ENCODE data around the gene DSG4.

Gene DSG4

GRCh38 chr18:31429623-31430022, 53.0 kb downstream of the DSG4 start:
- Histone ChIP-seq H4K20me1 (ENCODE audit: control insufficient read depth, insufficient read depth, low read depth, low read length) (no peaks in the 10 kb centered on the region), H3K4me1 (ENCODE audit: control insufficient read depth, low read length) (no peaks in the 10 kb centered on the region), H3F3A (ENCODE audit: control insufficient read depth, insufficient read depth) (no peaks in the 10 kb centered on the region), H3K4me2 (ENCODE audit: low read length) (no peak overlapping the region), H3K27ac (ENCODE audit: low read depth, low read length) (no peak overlapping the region), H3K4me3 (ENCODE audit: low read length) (no peak overlapping the region), H3K79me2 (ENCODE audit: control insufficient read depth, low read length) (no peaks in the 10 kb centered on the region), H3K27me3 (ENCODE audit: control insufficient read depth, low read length) (no peaks in the 10 kb centered on the region), H3K36me3 (ENCODE audit: control insufficient read depth, low read length) (no peaks in the 10 kb centered on the region), H3K9me3 (ENCODE audit: control insufficient read depth, insufficient read depth, low read length) (no peaks in the 10 kb centered on the region), H3K9me2 (replicated peaks; ENCODE audit: control insufficient read depth, low read length) (no peaks in the 10 kb centered on the region)
- TF ChIP-seq EZH2phosphoT487 (IDR thresholded peaks at IDR 0.05; ENCODE audit: borderline replicate concordance, low read length) (no peak), CTCF (IDR thresholded peaks at IDR 0.05; ENCODE audit: low read depth, low read length, poor library complexity, severe bottlenecking) (no peak)

GRCh38 chr18:31430072-31430471, 53.5 kb downstream of the DSG4 start:
- Histone ChIP-seq H3K9me3 (ENCODE audit: control insufficient read depth, insufficient read depth, low read length) (no peaks in the 10 kb centered on the region), H3K27ac (ENCODE audit: low read depth, low read length) (no peak overlapping the region), H3K79me2 (ENCODE audit: control insufficient read depth, low read length) (no peaks in the 10 kb centered on the region), H3K4me2 (ENCODE audit: low read length) (no peak overlapping the region), H3K27me3 (ENCODE audit: control insufficient read depth, low read length) (no peaks in the 10 kb centered on the region), H3K36me3 (ENCODE audit: control insufficient read depth, low read length) (no peaks in the 10 kb centered on the region), H3K9me2 (replicated peaks; ENCODE audit: control insufficient read depth, low read length) (no peaks in the 10 kb centered on the region), H4K20me1 (ENCODE audit: control insufficient read depth, insufficient read depth, low read depth, low read length) (no peaks in the 10 kb centered on the region), H3K4me3 (ENCODE audit: low read length) (no peak overlapping the region), H3K4me1 (ENCODE audit: control insufficient read depth, low read length) (no peaks in the 10 kb centered on the region), H3F3A (ENCODE audit: control insufficient read depth, insufficient read depth) (no peaks in the 10 kb centered on the region)
- no peak for TF ChIP-seq EZH2phosphoT487 (IDR thresholded peaks at IDR 0.05; ENCODE audit: borderline replicate concordance, low read length)
- TF ChIP-seq CTCF (IDR thresholded peaks at IDR 0.05; ENCODE audit: low read depth, low read length, poor library complexity, severe bottlenecking) = no peak

- H3K4me2 ChIP-seq (ENCODE audit: low read length) = no peak overlapping the region
- no peaks in the 10 kb centered on the region for H3K36me3 ChIP-seq (ENCODE audit: control insufficient read depth, low read length)
- no peaks in the 10 kb centered on the region for H3F3A ChIP-seq (ENCODE audit: control insufficient read depth, insufficient read depth)
- no peak overlapping the region for H3K4me3 ChIP-seq (ENCODE audit: low read length)
- H4K20me1 ChIP-seq (ENCODE audit: control insufficient read depth, insufficient read depth, low read depth, low read length) = no peaks in the 10 kb centered on the region
- no peak for TF ChIP-seq CTCF (IDR thresholded peaks at IDR 0.05; ENCODE audit: low read depth, low read length, poor library complexity, severe bottlenecking)
- no peak for TF ChIP-seq EZH2phosphoT487 (IDR thresholded peaks at IDR 0.05; ENCODE audit: borderline replicate concordance, low read length)
- H3K27me3 ChIP-seq (ENCODE audit: control insufficient read depth, low read length) = no peaks in the 10 kb centered on the region
- no peaks in the 10 kb centered on the region for H3K9me2 ChIP-seq (replicated peaks; ENCODE audit: control insufficient read depth, low read length)
- no peaks in the 10 kb centered on the region for H3K9me3 ChIP-seq (ENCODE audit: control insufficient read depth, insufficient read depth, low read length)
- no peaks in the 10 kb centered on the region for H3K4me1 ChIP-seq (ENCODE audit: control insufficient read depth, low read length)
- no peak overlapping the region for H3K27ac ChIP-seq (ENCODE audit: low read depth, low read length)
- H3K79me2 ChIP-seq (ENCODE audit: control insufficient read depth, low read length) = no peaks in the 10 kb centered on the region
These were observed 54.0 kb downstream of the DSG4 start for GRCh38 chr18:31430554-31430953.

- no peaks in the 10 kb centered on the region for H3K36me3 ChIP-seq (ENCODE audit: control insufficient read depth, low read length)
- H3K79me2 ChIP-seq (ENCODE audit: control insufficient read depth, low read length) = no peaks in the 10 kb centered on the region
- TF ChIP-seq CTCF (IDR thresholded peaks at IDR 0.05; ENCODE audit: low read depth, low read length, poor library complexity, severe bottlenecking) (no peak), EZH2phosphoT487 (IDR thresholded peaks at IDR 0.05; ENCODE audit: borderline replicate concordance, low read length) (no peak)
- H3K27ac ChIP-seq (ENCODE audit: low read depth, low read length) = no peak overlapping the region
- no peaks in the 10 kb centered on the region for H3K9me3 ChIP-seq (ENCODE audit: control insufficient read depth, insufficient read depth, low read length)
- no peak overlapping the region for H3K4me2 ChIP-seq (ENCODE audit: low read length)
- H3K9me2 ChIP-seq (replicated peaks; ENCODE audit: control insufficient read depth, low read length) = no peaks in the 10 kb centered on the region
- no peaks in the 10 kb centered on the region for H3F3A ChIP-seq (ENCODE audit: control insufficient read depth, insufficient read depth)
- no peaks in the 10 kb centered on the region for H3K27me3 ChIP-seq (ENCODE audit: control insufficient read depth, low read length)
- H3K4me3 ChIP-seq (ENCODE audit: low read length) = no peak overlapping the region
- no peaks in the 10 kb centered on the region for H4K20me1 ChIP-seq (ENCODE audit: control insufficient read depth, insufficient read depth, low read depth, low read length)
- H3K4me1 ChIP-seq (ENCODE audit: control insufficient read depth, low read length) = no peaks in the 10 kb centered on the region
These were observed 55.7 kb downstream of the DSG4 start for GRCh38 chr18:31432316-31432715.

All from DOHH2 (cell line).